ENCODE data around the gene TECTB. TPM values are rescaled to one million over a fixed set of nuclear protein-coding genes. Genes with fewer than 3 reads are reported as not detected.
A peak's percentile ranks its signal among the peaks of the same experiment; 100 is the strongest.

TECTB gene
- total RNA-seq, 1 donor from 2014 or later = not detected

- DNase-seq (ENCODE audit: low read depth) = no peak
- peaks cover 8% of the 10 kb centered on the region for H3K9me3 ChIP-seq (ENCODE audit: insufficient read depth, low read depth, low read length)
- no peak overlapping the region for H3K4me3 ChIP-seq (ENCODE audit: insufficient read depth, low read depth, low read length)
- Mint-ChIP-seq H3K4me1 (ENCODE audit: low read depth, unreplicated experiment) (no peaks in the 10 kb centered on the region), H3K36me3 (ENCODE audit: low read depth, unreplicated experiment) (no peaks in the 10 kb centered on the region), H3K4me3 (ENCODE audit: unreplicated experiment) (no peak overlapping the region), H3K9me3 (ENCODE audit: unreplicated experiment) (peaks cover 15% of the 10 kb centered on the region), H3K27me3 (ENCODE audit: low read depth, unreplicated experiment) (peaks cover 6% of the 10 kb centered on the region), H3K27ac (ENCODE audit: unreplicated experiment) (no peak overlapping the region)
- no peak overlapping the region for H3K27ac ChIP-seq (ENCODE audit: low read depth, low read length)
- H3K36me3 ChIP-seq (ENCODE audit: insufficient read depth, low read length) = no peaks in the 10 kb centered on the region
- H3K9ac ChIP-seq (ENCODE audit: low read length) = no peak overlapping the region
- no peaks in the 10 kb centered on the region for H4K20me1 ChIP-seq (ENCODE audit: insufficient read depth, low read length)
- H2AFZ ChIP-seq (ENCODE audit: low read depth, low read length) = no peak overlapping the region
- H3K79me2 ChIP-seq (ENCODE audit: insufficient read depth, low read length) = no peaks in the 10 kb centered on the region
- TF ChIP-seq CTCF (IDR thresholded peaks at IDR 0.05; ENCODE audit: insufficient read depth, low read depth, low read length) (no peak), EZH2 (IDR thresholded peaks at IDR 0.05; ENCODE audit: insufficient read depth, low read length) (no peak)
- FAIRE-seq = no peak
- H3K27me3 ChIP-seq (ENCODE audit: insufficient read depth, low read length) = no peaks in the 10 kb centered on the region
- no peak overlapping the region for H3K4me2 ChIP-seq (ENCODE audit: low read length)
- no peaks in the 10 kb centered on the region for H3K4me1 ChIP-seq (ENCODE audit: insufficient read depth, low read length)
These were observed 41.4 kb upstream of the TECTB start for GRCh38 chr10:112241651-112242341.

GRCh38 chr10:112242769-112243168 lies 40.4 kb upstream of the TECTB start:
- no peak overlapping the region for H3K27ac Mint-ChIP-seq (ENCODE audit: unreplicated experiment)
- H3K27me3 Mint-ChIP-seq (ENCODE audit: low read depth, unreplicated experiment) = peaks cover 2% of the 10 kb centered on the region
- TF ChIP-seq CTCF (IDR thresholded peaks at IDR 0.05; ENCODE audit: insufficient read depth, low read depth, low read length) = no peak
- no peak for TF ChIP-seq EZH2 (IDR thresholded peaks at IDR 0.05; ENCODE audit: insufficient read depth, low read length)
- peaks cover 8% of the 10 kb centered on the region for H3K9me3 ChIP-seq (ENCODE audit: insufficient read depth, low read depth, low read length)
- H3K36me3 Mint-ChIP-seq (ENCODE audit: low read depth, unreplicated experiment) = no peaks in the 10 kb centered on the region
- no peak overlapping the region for H3K4me2 ChIP-seq (ENCODE audit: low read length)
- H3K4me1 ChIP-seq (ENCODE audit: insufficient read depth, low read length) = no peaks in the 10 kb centered on the region
- no peaks in the 10 kb centered on the region for H3K27me3 ChIP-seq (ENCODE audit: insufficient read depth, low read length)
- H3K4me1 Mint-ChIP-seq (ENCODE audit: low read depth, unreplicated experiment) = no peaks in the 10 kb centered on the region
- no peaks in the 10 kb centered on the region for H3K36me3 ChIP-seq (ENCODE audit: insufficient read depth, low read length)
- H3K27ac ChIP-seq (ENCODE audit: low read depth, low read length) = no peak overlapping the region
- no peak overlapping the region for H3K4me3 Mint-ChIP-seq (ENCODE audit: unreplicated experiment)
- peaks cover 15% of the 10 kb centered on the region for H3K9me3 Mint-ChIP-seq (ENCODE audit: unreplicated experiment)
- FAIRE-seq (no peak), DNase-seq (ENCODE audit: low read depth) (no peak)
- H3K9ac ChIP-seq (ENCODE audit: low read length) = no peak overlapping the region
- H3K4me3 ChIP-seq (ENCODE audit: insufficient read depth, low read depth, low read length) = no peak overlapping the region
- no peaks in the 10 kb centered on the region for H3K79me2 ChIP-seq (ENCODE audit: insufficient read depth, low read length)
- no peak overlapping the region for H2AFZ ChIP-seq (ENCODE audit: low read depth, low read length)
- no peaks in the 10 kb centered on the region for H4K20me1 ChIP-seq (ENCODE audit: insufficient read depth, low read length)

GRCh38 chr10:112243713-112244112 lies 39.5 kb upstream of the TECTB start:
- Mint-ChIP-seq H3K4me1 (ENCODE audit: low read depth, unreplicated experiment) (peaks cover 2% of the 10 kb centered on the region), H3K36me3 (ENCODE audit: low read depth, unreplicated experiment) (no peaks in the 10 kb centered on the region), H3K9me3 (ENCODE audit: unreplicated experiment) (peaks cover 6% of the 10 kb centered on the region), H3K4me3 (ENCODE audit: unreplicated experiment) (no peak overlapping the region), H3K27ac (ENCODE audit: unreplicated experiment) (no peak overlapping the region), H3K27me3 (ENCODE audit: low read depth, unreplicated experiment) (peaks cover 2% of the 10 kb centered on the region)
- FAIRE-seq (peak; percentile 29), DNase-seq (ENCODE audit: low read depth) (no peak)
- no peak overlapping the region for H3K9ac ChIP-seq (ENCODE audit: low read length)
- no peaks in the 10 kb centered on the region for H3K79me2 ChIP-seq (ENCODE audit: insufficient read depth, low read length)
- H3K36me3 ChIP-seq (ENCODE audit: insufficient read depth, low read length) = no peaks in the 10 kb centered on the region
- no peaks in the 10 kb centered on the region for H3K4me1 ChIP-seq (ENCODE audit: insufficient read depth, low read length)
- H3K4me3 ChIP-seq (ENCODE audit: insufficient read depth, low read depth, low read length) = no peak overlapping the region
- no peaks in the 10 kb centered on the region for H3K27me3 ChIP-seq (ENCODE audit: insufficient read depth, low read length)
- no peak overlapping the region for H3K4me2 ChIP-seq (ENCODE audit: low read length)
- no peak overlapping the region for H2AFZ ChIP-seq (ENCODE audit: low read depth, low read length)
- no peak overlapping the region for H3K27ac ChIP-seq (ENCODE audit: low read depth, low read length)
- peaks cover 8% of the 10 kb centered on the region for H3K9me3 ChIP-seq (ENCODE audit: insufficient read depth, low read depth, low read length)
- no peak for TF ChIP-seq EZH2 (IDR thresholded peaks at IDR 0.05; ENCODE audit: insufficient read depth, low read length)
- TF ChIP-seq CTCF (IDR thresholded peaks at IDR 0.05; ENCODE audit: insufficient read depth, low read depth, low read length) = no peak
- no peaks in the 10 kb centered on the region for H4K20me1 ChIP-seq (ENCODE audit: insufficient read depth, low read length)
